Vagina (tissue), 2 donors: ENCODE data around the gene LINGO1. TPM values are rescaled to one million over a fixed set of nuclear protein-coding genes. Genes with fewer than 3 reads are reported as not detected.

Experiments used
- DNase-seq, 2 donors: peaks; one replicate each; pipeline ENCODE4 v3.0.0-alpha.2; 2017; ENCODE audit errors: extremely low spot score in 2 of 2
- H3K27ac ChIP-seq: fragments of 200-600 bp; sonication (generic); one replicate; pipeline ENCODE4 v1.5.1; 2019
- H3K27me3 ChIP-seq: fragments of 200-600 bp; sonication (generic); one replicate; pipeline ENCODE4 v1.5.1; 2019
- H3K36me3 ChIP-seq, 2 donors: fragments of 200-600 bp; sonication (generic); one replicate each; pipeline ENCODE4 v1.5.1; 2017 to 2019
- H3K4me1 ChIP-seq: fragments of 200-600 bp; sonication (generic); one replicate; pipeline ENCODE4 v1.5.1; 2019
- H3K4me3 ChIP-seq, 2 donors: fragments of 200-600 bp; sonication (generic); 1 replicate in 1 of 2; 2 replicates in 1 of 2; pipeline ENCODE4 v1.5.1; 2016 to 2019
- H3K9me3 ChIP-seq: fragments of 200-600 bp; sonication (generic); one replicate; pipeline ENCODE4 v1.5.1; 2019
- POLR2A ChIP-seq, 2 donors: fragments of 450-650 bp; IDR thresholded peaks; one replicate each; pipeline ENCODE4 v1.6.1; 2017; ENCODE audit warnings: antibody characterized with exemption in 2 of 2, mild to moderate bottlenecking in 2 of 2, moderate library complexity in 2 of 2
- POLR2AphosphoS5 ChIP-seq, 2 donors: sonication (generic); formaldehyde crosslinking; IDR thresholded peaks; one replicate each; pipeline ENCODE4 v1.9.0; 2017; ENCODE audit warnings: antibody characterized with exemption in 2 of 2, mild to moderate bottlenecking in 2 of 2, low read depth in 1 of 2; ENCODE audit not compliant: insufficient read depth in 1 of 2
- intact Hi-C: fragments of 100-400 bp; cut with DNase I; formaldehyde crosslinking; loops from one replicate; pipeline ENCODE4 v1.15.1; 2023
- total RNA-seq: library from RNA; depleted of rRNA; stranded (reverse); fragments of >200 nt; gene quantifications from one replicate; pipeline ENCODE4 v1.2.3, GENCODE V29; 2016
- TF ChIP-seq, protein P1 (sequence below), 3 experiments: fragments of 450-650 bp in 2 of 3; fragments of 200-600 bp in 1 of 3; sonication (generic) in 1 of 3; IDR thresholded peaks; one replicate each; pipeline ENCODE4 v1.5.1; 2017 to 2019; ENCODE audit warnings: antibody characterized with exemption in 3 of 3, mild to moderate bottlenecking in 2 of 3, moderate library complexity in 2 of 3

The LINGO1 gene
- total RNA-seq, 1 donor from 2014 or later: 4.7 TPM

DNA sequence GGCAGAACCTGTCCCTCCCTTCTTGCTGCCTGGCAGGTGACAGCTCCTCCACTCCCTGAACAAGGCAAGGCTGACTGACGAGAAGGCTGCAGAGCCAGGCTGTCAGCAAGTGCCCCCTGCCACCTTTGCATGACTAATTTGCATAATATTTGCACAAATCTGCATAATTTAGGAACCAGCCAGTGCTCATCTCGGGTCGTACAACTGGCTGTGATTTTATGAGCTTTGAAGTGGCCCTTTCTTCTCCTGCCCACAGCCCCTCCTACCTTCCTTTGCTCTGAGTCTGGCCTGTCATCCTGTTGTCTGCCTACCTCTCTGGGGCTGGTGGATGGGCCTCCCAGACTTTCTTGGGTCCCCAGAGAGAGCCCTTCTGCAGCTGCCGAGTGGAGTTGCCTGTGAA is 58.9 kb downstream of the LINGO1 start:
- H3K4me3 ChIP-seq: no peak overlapping the region
- H3K27ac ChIP-seq: no peak overlapping the region
- intact Hi-C loops: no loop called here
- H3K9me3 ChIP-seq: no peaks in the 10 kb centered on the region
- no peak for TF ChIP-seq POLR2A (IDR thresholded peaks at IDR 0.05)
- TF ChIP-seq, protein P1, sequence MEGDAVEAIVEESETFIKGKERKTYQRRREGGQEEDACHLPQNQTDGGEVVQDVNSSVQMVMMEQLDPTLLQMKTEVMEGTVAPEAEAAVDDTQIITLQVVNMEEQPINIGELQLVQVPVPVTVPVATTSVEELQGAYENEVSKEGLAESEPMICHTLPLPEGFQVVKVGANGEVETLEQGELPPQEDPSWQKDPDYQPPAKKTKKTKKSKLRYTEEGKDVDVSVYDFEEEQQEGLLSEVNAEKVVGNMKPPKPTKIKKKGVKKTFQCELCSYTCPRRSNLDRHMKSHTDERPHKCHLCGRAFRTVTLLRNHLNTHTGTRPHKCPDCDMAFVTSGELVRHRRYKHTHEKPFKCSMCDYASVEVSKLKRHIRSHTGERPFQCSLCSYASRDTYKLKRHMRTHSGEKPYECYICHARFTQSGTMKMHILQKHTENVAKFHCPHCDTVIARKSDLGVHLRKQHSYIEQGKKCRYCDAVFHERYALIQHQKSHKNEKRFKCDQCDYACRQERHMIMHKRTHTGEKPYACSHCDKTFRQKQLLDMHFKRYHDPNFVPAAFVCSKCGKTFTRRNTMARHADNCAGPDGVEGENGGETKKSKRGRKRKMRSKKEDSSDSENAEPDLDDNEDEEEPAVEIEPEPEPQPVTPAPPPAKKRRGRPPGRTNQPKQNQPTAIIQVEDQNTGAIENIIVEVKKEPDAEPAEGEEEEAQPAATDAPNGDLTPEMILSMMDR (IDR thresholded peaks at IDR 0.05): no peak
- no peak for TF ChIP-seq POLR2AphosphoS5 (IDR thresholded peaks at IDR 0.05; ENCODE audit: insufficient read depth in 1 of 2, low read depth in 1 of 2)
- peaks cover 11% of the 10 kb centered on the region for H3K4me1 ChIP-seq
- no peaks in the 10 kb centered on the region for H3K36me3 ChIP-seq
- DNase-seq: no peak
- H3K27me3 ChIP-seq: no peaks in the 10 kb centered on the region

DNA sequence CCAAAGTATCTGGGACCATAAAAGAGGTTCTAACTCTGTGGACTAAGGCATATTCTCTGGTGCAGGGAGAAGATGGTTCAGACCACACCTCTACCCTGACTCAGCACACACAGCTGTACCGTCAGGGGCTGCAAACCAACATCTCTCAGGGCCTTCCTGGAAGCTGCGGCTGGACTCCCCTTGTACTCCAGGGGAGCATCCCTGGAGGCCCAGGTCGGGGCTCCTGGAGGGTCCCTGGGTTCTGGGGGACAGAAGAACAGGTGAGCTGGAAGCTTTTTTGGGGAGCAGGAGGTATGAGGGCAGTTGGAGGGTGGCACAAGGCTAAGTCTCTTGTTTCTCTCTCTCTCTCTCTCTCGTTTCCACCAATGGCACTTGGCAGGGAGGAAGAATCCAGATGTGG is 60.5 kb downstream of the LINGO1 start:
- DNase-seq: no peak
- intact Hi-C loops: no loop called here
- Histone ChIP-seq H3K9me3 (no peaks in the 10 kb centered on the region), H3K4me3 (no peak overlapping the region), H3K4me1 (peaks cover 11% of the 10 kb centered on the region), H3K36me3 (no peaks in the 10 kb centered on the region), H3K27me3 (no peaks in the 10 kb centered on the region), H3K27ac (no peak overlapping the region)
- TF ChIP-seq POLR2A (IDR thresholded peaks at IDR 0.05): no peak
- TF ChIP-seq, protein P1 (IDR thresholded peaks at IDR 0.05): no peak
- no peak for TF ChIP-seq POLR2AphosphoS5 (IDR thresholded peaks at IDR 0.05; ENCODE audit: insufficient read depth in 1 of 2, low read depth in 1 of 2)

DNA sequence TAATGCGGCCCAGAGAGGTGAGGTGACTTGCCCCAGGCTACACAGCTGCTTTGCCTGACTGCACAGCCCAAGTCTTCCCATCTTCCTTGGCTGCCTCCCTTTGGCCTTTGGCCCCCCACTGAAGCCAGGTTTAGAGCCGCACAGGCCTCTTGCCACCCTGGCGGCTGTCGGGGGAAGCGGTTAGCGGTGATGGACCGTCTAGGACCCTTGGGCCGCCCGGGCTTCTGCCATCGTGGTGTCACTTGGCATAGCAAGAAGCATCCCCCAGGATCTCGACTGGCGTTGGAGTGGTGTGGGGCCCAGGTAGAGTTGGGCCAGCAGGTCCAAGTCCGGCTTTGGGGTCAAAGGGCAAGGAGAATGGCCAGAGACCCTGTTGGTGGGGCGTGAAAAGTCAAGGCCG is 61.0 kb downstream of the LINGO1 start:
- Histone ChIP-seq H3K36me3 (no peaks in the 10 kb centered on the region), H3K4me3 (no peak overlapping the region), H3K4me1 (peaks cover 11% of the 10 kb centered on the region), H3K27me3 (no peaks in the 10 kb centered on the region), H3K27ac (no peak overlapping the region), H3K9me3 (no peaks in the 10 kb centered on the region)
- intact Hi-C loops: no loop called here
- no peak for TF ChIP-seq POLR2AphosphoS5 (IDR thresholded peaks at IDR 0.05; ENCODE audit: insufficient read depth in 1 of 2, low read depth in 1 of 2)
- TF ChIP-seq, protein P1 (IDR thresholded peaks at IDR 0.05): no peak
- TF ChIP-seq POLR2A (IDR thresholded peaks at IDR 0.05): no peak
- no peak for DNase-seq

DNA sequence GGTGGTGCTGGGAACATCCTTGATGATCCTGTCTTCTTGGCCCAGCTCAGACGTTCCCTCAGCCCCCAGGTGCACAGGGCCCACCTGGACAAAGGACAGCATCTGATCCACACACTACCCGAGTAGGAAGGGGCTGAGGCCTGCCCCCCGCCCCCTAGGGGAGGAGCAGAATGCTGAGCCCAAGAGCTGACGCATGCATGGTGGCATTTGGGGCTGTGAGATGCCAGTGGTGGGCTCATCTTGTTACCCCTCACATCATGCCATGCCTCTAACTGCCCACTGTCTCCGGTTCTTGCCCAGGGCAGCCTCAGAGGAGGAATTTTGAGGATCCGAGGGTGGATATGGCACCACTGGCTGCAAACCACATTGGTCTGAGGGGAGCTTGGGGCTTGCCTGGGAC is 61.5 kb downstream of the LINGO1 start:
- Histone ChIP-seq H3K9me3 (no peaks in the 10 kb centered on the region), H3K27me3 (no peaks in the 10 kb centered on the region), H3K4me1 (peaks cover 11% of the 10 kb centered on the region), H3K27ac (no peak overlapping the region), H3K4me3 (no peak overlapping the region), H3K36me3 (no peaks in the 10 kb centered on the region)
- no peak for DNase-seq
- intact Hi-C loops: no loop called here
- TF ChIP-seq POLR2A (IDR thresholded peaks at IDR 0.05): no peak

DNA sequence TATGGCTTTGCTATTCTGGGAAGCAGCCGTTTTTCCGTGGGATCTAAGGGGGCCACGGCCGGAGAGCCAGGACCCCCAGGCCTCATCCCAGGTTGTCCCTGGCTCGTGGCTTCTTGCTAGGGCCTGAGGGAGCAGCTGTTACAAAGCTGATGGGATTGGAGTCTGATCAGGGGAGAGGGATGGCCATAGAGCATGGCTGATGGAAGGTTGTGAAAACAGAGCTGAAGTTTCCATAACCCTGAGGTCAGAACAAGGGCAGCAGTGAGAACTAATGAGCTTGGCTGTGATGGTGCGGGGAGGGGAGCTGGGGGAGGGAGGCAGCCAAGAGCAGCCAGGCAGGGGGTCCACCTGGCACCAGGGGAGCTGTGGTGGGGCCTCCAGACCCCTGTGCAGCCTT is 63.0 kb downstream of the LINGO1 start:
- no peaks in the 10 kb centered on the region for H3K9me3 ChIP-seq
- H3K27ac ChIP-seq: no peak overlapping the region
- H3K4me1 ChIP-seq: peaks cover 11% of the 10 kb centered on the region
- DNase-seq: no peak
- intact Hi-C loops: no loop called here
- TF ChIP-seq POLR2AphosphoS5 (IDR thresholded peaks at IDR 0.05; ENCODE audit: insufficient read depth in 1 of 2, low read depth in 1 of 2) (no peak), POLR2A (IDR thresholded peaks at IDR 0.05) (no peak)
- H3K4me3 ChIP-seq: peak overlapping the region in 1 of 2 donors; percentile 30
- no peaks in the 10 kb centered on the region for H3K27me3 ChIP-seq
- no peaks in the 10 kb centered on the region for H3K36me3 ChIP-seq

DNA sequence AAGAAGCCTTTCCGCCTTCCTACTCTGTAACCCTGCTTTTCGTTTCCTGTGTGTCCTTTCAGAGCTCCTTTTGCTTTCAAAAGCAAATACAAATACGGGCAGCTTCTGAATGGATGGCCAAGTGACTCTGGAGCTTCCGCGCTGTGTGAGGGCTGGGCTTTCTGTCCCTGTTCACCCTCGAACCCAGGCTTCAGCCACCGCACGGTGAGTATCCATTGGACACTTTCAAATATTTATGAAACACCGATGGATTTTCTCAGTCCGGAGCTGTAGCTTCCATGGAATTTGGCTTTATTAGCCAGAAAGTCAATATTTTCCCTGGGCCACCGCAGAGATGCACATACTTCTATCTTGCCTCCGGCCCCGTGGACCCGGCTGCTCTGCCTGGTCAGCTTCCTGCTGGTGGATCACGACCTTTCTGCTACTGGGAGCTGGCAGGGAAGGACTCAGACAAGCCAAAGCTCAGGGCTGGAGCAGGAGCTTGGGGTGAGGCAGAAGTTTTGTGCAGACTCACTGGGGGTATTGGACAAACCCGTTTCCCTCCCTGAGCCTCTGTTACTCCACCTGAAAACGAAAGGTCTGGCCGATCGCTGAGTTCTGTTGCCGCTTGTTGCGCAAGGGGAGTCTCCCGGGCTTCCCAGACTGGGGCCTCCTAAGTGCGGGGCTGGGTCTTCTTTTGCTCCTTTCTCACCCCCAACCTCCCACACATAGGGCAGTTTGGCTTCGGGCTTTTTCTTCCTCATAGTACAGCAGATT is 63.6 kb downstream of the LINGO1 start:
- no peaks in the 10 kb centered on the region for H3K27me3 ChIP-seq
- peak overlapping the region; percentile 22 to 30 for H3K4me3 ChIP-seq
- intact Hi-C loops: no loop called here
- TF ChIP-seq POLR2AphosphoS5 (IDR thresholded peaks at IDR 0.05; ENCODE audit: insufficient read depth in 1 of 2, low read depth in 1 of 2): no peak
- TF ChIP-seq, protein P1 (IDR thresholded peaks at IDR 0.05): no peak
- no peak for TF ChIP-seq POLR2A (IDR thresholded peaks at IDR 0.05)
- no peaks in the 10 kb centered on the region for H3K9me3 ChIP-seq
- H3K4me1 ChIP-seq: peaks cover 11% of the 10 kb centered on the region
- DNase-seq: no peak
- H3K27ac ChIP-seq: no peak overlapping the region
- no peaks in the 10 kb centered on the region for H3K36me3 ChIP-seq
